NCI-H2196 (cell line): ENCODE results near the gene ATP7A.
"Not testable (repeated sequence)": the region's sequence is repeated elsewhere in the genome, so short reads cannot be mapped to it uniquely, and the experiment has no call there.

Source experiments
- DNase-seq: peaks from one replicate; lab custom pipeline; 2025; ENCODE audit not compliant: unreplicated experiment; lab: John Stamatoyannopoulos, UW

The ATP7A gene

GRCh38 chrX:78029663-78030062, 119.2 kb downstream of the ATP7A start:
- peak; percentile 0 for DNase-seq

- DNase-seq, result no peak
Observed at GRCh38 chrX:78035061-78035460, 124.6 kb downstream of the ATP7A start.

GRCh38 chrX:78037881-78038280, 127.4 kb downstream of the ATP7A start:
- DNase-seq, result no peak

GRCh38 chrX:78042601-78043000, 132.1 kb downstream of the ATP7A start:
- DNase-seq, result no peak

- no peak for DNase-seq
Observed at GRCh38 chrX:78046362-78046761, 135.9 kb downstream of the ATP7A start.

- no peak for DNase-seq
Observed at GRCh38 chrX:78048052-78048451, 137.6 kb downstream of the ATP7A start.

GRCh38 chrX:78063687-78064086, 153.2 kb downstream of the ATP7A start:
- DNase-seq, result no peak

- no peak for DNase-seq
Observed at GRCh38 chrX:78064152-78064551, 153.7 kb downstream of the ATP7A start.

- DNase-seq, result not testable (repeated sequence)
Observed at GRCh38 chrX:78064698-78065601, 154.5 kb downstream of the ATP7A start.

GRCh38 chrX:78066110-78066509, 155.6 kb downstream of the ATP7A start:
- no peak for DNase-seq

- DNase-seq, result no peak
Observed at GRCh38 chrX:78071331-78071730, 160.8 kb downstream of the ATP7A start.

GRCh38 chrX:78073147-78074077, 162.9 kb downstream of the ATP7A start:
- not testable (repeated sequence) for DNase-seq

- DNase-seq, result no peak
Observed at GRCh38 chrX:78074088-78074487, 163.6 kb downstream of the ATP7A start.

GRCh38 chrX:78075787-78076389, 165.4 kb downstream of the ATP7A start:
- DNase-seq, result no peak

- DNase-seq, result not testable (repeated sequence)
Observed at GRCh38 chrX:78081413-78081812, 170.9 kb downstream of the ATP7A start.

GRCh38 chrX:78092296-78092695, 181.8 kb downstream of the ATP7A start:
- DNase-seq, result no peak

GRCh38 chrX:78098108-78098507, 187.6 kb downstream of the ATP7A start:
- no peak for DNase-seq
